Ishikawa (cell line): ENCODE results near the gene PDZK1IP1.

Source experiments
- CEBPB ChIP-seq: IDR thresholded peaks from 2 replicates; pipeline ENCODE4 v1.6.1; 2012
- CREB1 ChIP-seq: IDR thresholded peaks from 2 replicates; pipeline ENCODE4 v1.6.1; 2012; ENCODE audit warnings: low read depth
- EGR1 ChIP-seq: IDR thresholded peaks from 2 replicates; pipeline ENCODE4 v1.6.1; 2012
- EP300 ChIP-seq: IDR thresholded peaks from 2 replicates; pipeline ENCODE4 v1.6.1; 2012; ENCODE audit warnings: borderline replicate concordance
- FOXM1 ChIP-seq: IDR thresholded peaks from 2 replicates; pipeline ENCODE4 v1.6.1; 2012; ENCODE audit warnings: low read depth, borderline replicate concordance
- NFIC ChIP-seq: IDR thresholded peaks from 2 replicates; pipeline ENCODE4 v1.6.1; 2012
- RAD21 ChIP-seq: IDR thresholded peaks from 2 replicates; pipeline ENCODE4 v1.6.1; 2012; ENCODE audit warnings: low read depth
- TAF1 ChIP-seq: IDR thresholded peaks from 2 replicates; pipeline ENCODE4 v1.6.1; 2012; ENCODE audit warnings: low read depth, mild to moderate bottlenecking
- TCF12 ChIP-seq: IDR thresholded peaks from 2 replicates; pipeline ENCODE4 v1.6.1; 2012; ENCODE audit warnings: low read depth
- TEAD4 ChIP-seq: IDR thresholded peaks from 2 replicates; pipeline ENCODE4 v1.6.1; 2012
- YY1 ChIP-seq: IDR thresholded peaks from 2 replicates; pipeline ENCODE4 v1.6.1; 2012; ENCODE audit warnings: low read depth
- ZBTB7A ChIP-seq: IDR thresholded peaks from 2 replicates; pipeline ENCODE4 v1.6.1; 2012; ENCODE audit warnings: low read depth
- TF ChIP-seq, protein P1 (sequence below): IDR thresholded peaks from 2 replicates; pipeline ENCODE4 v1.6.1; 2012; ENCODE audit warnings: low read depth, mild to moderate bottlenecking
- TF ChIP-seq, protein P2 (sequence below): IDR thresholded peaks from 2 replicates; pipeline ENCODE4 v1.6.1; 2012
- TF ChIP-seq, protein P3 (sequence below): IDR thresholded peaks from 2 replicates; pipeline ENCODE4 v1.6.1; 2012

PDZK1IP1 gene

DNA sequence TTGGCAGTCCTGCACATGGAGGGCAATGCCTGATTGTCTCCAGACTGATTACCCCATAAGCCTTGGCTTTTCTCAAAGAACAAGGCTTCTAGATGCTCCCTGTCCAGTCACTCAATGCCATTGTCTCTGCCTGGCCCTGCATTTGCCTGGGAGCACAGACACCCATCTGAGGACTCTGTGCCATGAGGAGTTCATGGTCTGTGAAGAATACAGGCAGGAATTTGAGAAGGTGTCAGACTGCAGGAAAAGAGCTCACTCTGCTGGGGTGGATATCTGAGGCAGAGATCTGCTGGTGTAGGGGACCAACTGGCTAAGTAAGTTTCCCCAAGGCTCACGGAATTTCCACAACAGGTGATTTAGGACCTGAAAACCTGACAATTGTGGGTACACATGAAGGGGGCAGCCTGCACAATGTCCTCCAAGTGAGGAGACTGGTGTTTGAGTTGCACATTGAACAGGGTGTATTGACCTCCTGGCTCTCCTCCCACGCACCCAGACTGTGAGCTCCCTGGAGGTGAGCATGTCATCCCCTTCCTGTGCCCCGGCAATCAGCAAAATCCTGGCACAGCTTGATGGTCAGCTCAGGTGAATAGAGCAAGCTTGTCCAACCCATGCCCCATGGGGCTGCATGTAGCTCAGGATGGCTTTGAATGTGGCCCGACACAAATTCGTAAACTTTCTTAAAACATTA lies 51.8 kb downstream of the PDZK1IP1 start:
- no peak for TF ChIP-seq TCF12
- TF ChIP-seq, protein P1, sequence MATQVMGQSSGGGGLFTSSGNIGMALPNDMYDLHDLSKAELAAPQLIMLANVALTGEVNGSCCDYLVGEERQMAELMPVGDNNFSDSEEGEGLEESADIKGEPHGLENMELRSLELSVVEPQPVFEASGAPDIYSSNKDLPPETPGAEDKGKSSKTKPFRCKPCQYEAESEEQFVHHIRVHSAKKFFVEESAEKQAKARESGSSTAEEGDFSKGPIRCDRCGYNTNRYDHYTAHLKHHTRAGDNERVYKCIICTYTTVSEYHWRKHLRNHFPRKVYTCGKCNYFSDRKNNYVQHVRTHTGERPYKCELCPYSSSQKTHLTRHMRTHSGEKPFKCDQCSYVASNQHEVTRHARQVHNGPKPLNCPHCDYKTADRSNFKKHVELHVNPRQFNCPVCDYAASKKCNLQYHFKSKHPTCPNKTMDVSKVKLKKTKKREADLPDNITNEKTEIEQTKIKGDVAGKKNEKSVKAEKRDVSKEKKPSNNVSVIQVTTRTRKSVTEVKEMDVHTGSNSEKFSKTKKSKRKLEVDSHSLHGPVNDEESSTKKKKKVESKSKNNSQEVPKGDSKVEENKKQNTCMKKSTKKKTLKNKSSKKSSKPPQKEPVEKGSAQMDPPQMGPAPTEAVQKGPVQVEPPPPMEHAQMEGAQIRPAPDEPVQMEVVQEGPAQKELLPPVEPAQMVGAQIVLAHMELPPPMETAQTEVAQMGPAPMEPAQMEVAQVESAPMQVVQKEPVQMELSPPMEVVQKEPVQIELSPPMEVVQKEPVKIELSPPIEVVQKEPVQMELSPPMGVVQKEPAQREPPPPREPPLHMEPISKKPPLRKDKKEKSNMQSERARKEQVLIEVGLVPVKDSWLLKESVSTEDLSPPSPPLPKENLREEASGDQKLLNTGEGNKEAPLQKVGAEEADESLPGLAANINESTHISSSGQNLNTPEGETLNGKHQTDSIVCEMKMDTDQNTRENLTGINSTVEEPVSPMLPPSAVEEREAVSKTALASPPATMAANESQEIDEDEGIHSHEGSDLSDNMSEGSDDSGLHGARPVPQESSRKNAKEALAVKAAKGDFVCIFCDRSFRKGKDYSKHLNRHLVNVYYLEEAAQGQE, result no peak
- no peak for TF ChIP-seq YY1
- no peak for TF ChIP-seq FOXM1
- TF ChIP-seq CEBPB, result no peak
- no peak for TF ChIP-seq TEAD4
- no peak for TF ChIP-seq EP300
- TF ChIP-seq ZBTB7A, result no peak
- TF ChIP-seq RAD21, result no peak
- TF ChIP-seq EGR1, result no peak
- no peak for TF ChIP-seq NFIC
- no peak for TF ChIP-seq TAF1
- TF ChIP-seq CREB1, result no peak
- TF ChIP-seq, protein P2, sequence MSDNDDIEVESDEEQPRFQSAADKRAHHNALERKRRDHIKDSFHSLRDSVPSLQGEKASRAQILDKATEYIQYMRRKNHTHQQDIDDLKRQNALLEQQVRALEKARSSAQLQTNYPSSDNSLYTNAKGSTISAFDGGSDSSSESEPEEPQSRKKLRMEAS, result no peak
- TF ChIP-seq, protein P3, sequence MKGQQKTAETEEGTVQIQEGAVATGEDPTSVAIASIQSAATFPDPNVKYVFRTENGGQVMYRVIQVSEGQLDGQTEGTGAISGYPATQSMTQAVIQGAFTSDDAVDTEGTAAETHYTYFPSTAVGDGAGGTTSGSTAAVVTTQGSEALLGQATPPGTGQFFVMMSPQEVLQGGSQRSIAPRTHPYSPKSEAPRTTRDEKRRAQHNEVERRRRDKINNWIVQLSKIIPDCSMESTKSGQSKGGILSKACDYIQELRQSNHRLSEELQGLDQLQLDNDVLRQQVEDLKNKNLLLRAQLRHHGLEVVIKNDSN, result no peak

DNA sequence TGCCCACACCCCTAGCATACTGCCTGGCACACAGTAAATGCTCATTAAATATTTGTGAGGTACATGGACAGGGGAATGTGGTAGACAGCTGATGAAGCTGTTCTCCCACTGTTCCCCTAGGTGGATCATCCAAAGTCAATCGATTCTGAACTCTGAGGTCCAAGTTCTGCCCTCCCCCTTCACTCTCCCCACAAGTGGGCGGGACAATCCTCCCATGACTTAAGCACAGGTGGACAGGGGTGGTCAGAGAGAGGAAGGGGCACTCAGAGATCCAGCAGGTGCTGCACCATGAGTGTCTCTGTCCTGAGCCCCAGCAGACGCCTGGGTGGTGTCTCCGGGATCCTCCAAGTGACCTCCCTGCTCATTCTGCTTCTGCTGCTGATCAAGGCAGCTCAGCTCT lies 52.6 kb downstream of the PDZK1IP1 start, which contains the start of gene CYP4A22:
Gene CYP4A22, plus strand, starts transcription at position 244 of the 400 bp plus-strand sequence. Its CDS starts 45 bp downstream, at position 289.
- TF ChIP-seq EGR1 (no peak), NFIC (no peak), TCF12 (no peak), ZBTB7A (no peak), RAD21 (no peak), CEBPB (no peak), EP300 (no peak)
- TF ChIP-seq, protein P1, result no peak
- TF ChIP-seq, protein P3, result no peak
- TF ChIP-seq, protein P2, result no peak
